DMS 273 (cell line): Measurements from ENCODE around the gene NCOA7.
"Not testable (repeated sequence)": the region's sequence is repeated elsewhere in the genome, so short reads cannot be mapped to it uniquely, and the experiment has no call there.

Experiments used
- DNase-seq: peaks from one replicate; lab custom pipeline; 2025; ENCODE audit not compliant: unreplicated experiment; lab: John Stamatoyannopoulos, UW

NCOA7 gene

GRCh38 chr6:125968493-125968892 lies 177.7 kb downstream of the NCOA7 start:
- DNase-seq = no peak

GRCh38 chr6:125970760-125971159 lies 180.0 kb downstream of the NCOA7 start:
- DNase-seq = no peak

DNA sequence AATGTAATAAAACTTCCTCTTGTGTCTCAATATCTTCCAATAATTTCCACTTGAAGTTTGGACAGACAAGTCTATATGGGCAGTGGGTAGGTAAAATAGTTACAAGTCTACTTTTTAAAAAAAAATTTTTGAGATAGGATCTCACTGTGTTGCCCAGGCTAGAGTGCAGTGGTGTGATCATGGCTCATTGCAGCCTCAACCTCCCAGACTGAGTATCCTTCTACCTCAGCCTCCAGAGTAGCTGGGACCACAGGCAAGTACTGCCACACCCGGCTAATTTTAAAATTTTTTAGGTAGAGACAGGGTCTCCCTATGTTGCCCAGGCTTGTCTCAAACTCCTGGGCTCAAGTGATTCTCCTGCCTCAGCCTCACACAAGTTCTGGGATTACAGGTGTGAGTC lies 181.7 kb downstream of the NCOA7 start:
- not testable (repeated sequence) for DNase-seq

DNA sequence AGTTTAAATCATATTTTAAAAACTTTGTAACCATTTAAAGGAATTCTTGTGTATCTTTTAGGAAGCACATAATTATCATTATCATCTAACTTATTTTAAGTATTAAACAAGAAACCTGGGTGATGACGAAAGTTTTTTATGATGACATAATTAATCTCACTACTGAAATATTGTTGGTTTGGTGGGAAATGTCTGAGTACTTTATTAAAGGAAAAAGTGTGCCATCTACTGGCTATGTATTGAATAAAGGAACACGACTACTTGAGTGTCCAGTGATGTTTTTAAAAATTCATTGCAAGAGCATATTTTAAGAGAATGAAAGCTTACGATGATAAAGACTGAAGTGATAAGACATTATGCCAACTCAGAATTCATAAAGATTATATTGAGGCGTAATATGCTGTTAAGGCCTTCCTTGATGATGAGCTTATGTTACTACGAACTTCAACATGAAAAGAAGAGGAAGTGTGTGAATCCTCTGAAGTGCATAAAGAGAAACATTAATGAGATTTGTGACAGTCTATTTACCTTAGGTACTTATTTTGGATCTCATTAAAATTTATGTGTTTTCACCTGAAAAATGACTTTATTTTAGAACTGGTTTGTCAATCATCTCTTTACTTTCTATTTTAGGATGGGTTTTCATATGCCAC lies 183.6 kb downstream of the NCOA7 start:
- peak; percentile 82 for DNase-seq

GRCh38 chr6:125979101-125979500 lies 188.3 kb downstream of the NCOA7 start:
- no peak for DNase-seq
